ENCODE results near the gene CTIF.

Gene CTIF

DNA sequence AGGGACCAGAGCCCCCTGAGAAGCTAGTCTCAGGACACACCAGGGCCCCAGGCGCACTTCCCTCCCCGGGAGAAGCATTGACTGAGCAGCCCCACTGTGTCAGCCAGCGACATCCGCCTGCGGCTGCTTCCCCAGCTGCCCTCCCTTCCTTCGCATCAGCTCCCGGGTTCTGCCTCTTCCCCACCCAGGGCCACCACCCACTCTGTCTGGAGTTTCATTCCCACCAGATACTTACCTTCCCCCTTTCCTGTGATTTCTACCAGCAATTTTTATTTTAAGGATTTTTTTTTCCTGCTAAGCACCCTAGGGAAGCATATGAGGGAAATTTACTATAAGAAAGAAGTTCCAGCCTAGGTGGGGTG lies 312.7 kb downstream of the CTIF start:
- no peak for DNase-seq (ENCODE audit: low read depth in 2 of 2)

DNA sequence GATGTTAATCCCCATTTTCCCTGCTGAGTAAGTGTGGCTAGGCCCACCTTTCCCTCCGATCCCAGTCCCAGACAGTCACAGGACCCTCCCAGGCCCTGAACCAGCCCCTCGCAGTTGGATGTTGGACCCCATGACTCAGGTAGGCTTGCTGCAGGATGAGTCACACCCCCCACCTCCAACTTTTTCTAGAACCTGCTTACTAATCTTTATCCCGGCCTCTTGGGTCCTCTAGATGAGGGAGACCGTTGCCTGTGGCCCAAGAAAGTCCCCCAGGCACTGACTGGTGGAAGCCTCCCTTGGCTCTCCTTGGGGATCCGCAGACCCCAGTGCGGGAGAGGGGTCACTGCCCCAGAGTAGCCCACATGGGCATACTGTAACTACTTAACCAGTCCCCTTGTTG lies 313.5 kb downstream of the CTIF start:
- DNase-seq (ENCODE audit: low read depth in 2 of 2): no peak

DNA sequence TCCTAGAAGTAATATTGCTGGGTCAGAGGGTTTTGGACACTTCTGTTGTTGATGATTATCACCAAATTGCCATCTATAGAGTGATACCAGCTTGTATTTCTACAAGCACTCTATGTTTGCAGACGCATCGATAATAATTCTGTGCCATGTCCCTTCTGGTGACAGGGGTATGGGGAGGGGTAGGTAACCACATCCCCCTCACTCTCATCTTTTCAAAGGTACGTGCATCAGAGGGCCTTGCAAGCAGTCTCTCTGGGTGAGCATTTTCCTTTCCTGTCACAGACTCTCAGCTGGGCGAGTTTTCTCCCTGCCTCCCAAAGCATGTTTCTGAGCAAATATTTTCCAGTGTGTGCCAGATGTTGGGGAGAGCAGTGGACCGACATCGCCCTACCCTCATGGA lies 314.0 kb downstream of the CTIF start:
- no peak for DNase-seq (ENCODE audit: low read depth in 2 of 2)

DNA sequence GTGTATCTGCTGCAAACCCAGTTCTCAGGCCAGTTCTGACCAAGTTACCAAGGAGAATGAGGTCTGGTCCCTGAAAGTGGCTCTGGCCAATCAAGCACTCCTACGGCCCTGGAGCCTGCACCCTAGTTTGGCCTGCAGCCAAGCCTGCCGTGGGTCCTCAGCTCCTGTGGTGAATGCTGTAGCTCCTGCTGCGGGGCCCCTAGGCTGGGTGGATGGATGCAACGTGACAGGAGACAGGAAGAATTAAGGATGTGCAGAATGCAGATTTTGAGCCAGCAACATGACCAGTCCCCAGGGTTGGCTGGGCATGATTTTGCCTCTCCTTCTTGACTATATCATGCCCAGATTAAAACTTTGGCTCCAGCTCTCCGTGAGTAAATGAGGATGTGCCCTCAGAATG lies 314.8 kb downstream of the CTIF start:
- no peak for DNase-seq (ENCODE audit: low read depth in 2 of 2)

DNA sequence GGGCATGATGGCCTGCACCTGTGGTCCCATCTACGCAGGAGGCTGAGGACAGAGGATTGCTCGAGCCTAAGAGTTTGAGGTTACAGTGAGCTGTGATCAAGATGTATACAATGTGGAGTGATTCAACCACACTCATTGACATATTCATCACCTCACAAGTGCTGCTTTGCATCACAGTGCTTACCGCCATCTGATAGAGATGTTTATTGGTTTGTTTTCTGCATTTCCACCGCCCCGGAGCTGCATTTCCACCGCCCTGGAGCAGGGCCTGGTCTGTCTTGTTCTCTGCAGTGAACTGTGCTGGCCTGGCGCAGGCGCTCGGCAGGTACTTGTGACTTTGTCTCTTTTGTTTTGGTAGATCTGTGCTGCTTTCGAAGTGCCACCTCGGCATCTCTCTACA lies 315.9 kb downstream of the CTIF start:
- no peak for DNase-seq (ENCODE audit: low read depth in 2 of 2)

DNA sequence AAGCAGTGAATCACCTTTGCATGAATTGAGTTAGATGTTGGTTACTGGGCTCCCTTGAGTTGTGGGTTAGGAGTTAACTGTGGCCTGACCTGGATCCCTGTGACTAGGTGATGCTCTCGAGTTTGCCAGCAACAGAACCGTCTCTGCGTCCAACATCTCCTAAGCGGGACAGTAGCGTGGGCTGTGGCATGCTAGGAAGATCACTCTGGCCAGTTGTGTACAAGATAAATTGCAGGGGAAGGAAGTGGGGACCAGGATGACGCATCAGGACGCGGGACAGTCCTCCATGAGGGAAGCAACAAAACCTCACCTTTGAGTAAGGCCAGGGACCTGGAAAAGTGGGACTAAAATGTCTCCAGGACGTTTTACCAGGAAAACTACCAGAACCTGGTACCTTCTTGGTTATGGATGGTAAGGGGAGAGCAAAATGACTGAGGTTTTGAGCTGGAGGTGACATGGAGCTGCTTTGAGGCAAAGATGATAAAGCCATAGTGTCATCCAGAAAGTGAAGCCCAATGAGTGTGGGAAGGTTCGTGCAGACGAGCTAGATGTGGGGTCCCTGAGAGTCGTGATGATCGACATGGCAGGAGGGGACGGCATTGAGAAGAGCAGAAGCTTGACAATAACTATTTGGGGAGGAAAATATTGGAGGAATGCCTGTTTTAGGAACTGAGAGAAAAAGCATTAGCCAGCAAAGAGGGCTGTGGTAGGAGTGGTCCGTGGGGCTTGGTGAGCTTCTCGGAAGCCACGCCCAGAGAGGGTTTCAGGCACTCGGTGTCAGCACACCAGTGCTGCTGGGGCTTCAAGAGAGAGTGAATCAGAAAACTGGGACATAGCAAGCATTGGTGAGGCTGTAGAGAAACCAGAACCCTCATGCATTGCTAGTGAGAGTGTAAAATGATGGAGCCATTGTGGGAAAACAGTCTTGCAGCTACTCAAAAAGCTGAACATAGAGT lies 316.9 kb downstream of the CTIF start:
- DNase-seq (ENCODE audit: low read depth in 2 of 2): no peak

DNA sequence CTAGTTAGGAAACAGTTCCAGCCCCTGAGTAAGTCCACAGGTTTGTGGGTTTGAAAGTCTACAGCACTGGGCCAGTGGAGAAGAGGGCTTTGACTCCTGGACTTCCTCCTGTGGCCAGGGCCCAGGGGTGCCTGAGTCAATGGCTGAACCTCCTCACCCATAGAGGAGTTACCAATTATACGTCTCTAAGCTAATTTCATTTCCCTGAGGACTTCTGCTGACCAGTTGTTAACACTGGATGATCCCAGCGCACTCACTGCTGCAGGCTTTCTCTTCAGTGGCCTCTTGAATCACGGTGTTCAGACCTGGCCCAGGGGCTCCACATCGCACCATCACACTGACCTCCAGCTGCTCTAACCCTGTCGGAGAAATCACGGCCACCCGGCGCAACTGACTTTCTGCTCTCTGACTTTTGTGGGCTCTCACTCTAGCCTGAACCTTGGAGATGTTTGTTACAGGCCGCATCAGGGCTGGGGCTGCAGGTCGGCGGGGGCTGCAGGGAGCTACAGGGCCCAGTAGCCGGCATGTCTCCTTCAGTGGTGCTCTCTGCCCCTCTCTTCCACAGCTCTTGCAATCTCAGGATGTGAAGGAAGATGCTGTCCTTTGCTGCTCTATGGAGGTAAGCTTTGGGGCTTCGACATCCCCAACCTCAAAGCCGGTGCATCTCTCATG lies 318.3 kb downstream of the CTIF start:
- no peak for DNase-seq (ENCODE audit: low read depth in 2 of 2)

DNA sequence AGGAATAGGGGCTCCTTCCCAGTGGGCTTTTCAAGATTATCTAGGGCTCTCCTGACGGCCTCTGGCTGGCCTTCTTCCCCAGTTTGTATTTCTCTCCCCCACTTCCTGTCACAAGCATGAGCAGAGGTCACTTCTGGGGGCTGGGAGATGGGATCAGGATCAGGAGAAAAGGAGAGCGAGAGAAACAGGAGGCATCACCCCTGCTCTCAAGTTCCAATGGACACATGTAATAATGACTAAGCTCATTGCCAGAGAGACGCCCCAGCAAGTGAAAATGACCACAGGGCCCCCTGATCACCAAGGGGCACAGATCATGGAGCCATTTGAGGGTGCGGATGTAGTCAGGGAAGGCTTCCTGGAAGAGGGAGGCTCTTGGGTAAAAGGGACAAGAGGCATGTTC lies 319.8 kb downstream of the CTIF start:
- no peak for DNase-seq (ENCODE audit: low read depth in 2 of 2)

DNA sequence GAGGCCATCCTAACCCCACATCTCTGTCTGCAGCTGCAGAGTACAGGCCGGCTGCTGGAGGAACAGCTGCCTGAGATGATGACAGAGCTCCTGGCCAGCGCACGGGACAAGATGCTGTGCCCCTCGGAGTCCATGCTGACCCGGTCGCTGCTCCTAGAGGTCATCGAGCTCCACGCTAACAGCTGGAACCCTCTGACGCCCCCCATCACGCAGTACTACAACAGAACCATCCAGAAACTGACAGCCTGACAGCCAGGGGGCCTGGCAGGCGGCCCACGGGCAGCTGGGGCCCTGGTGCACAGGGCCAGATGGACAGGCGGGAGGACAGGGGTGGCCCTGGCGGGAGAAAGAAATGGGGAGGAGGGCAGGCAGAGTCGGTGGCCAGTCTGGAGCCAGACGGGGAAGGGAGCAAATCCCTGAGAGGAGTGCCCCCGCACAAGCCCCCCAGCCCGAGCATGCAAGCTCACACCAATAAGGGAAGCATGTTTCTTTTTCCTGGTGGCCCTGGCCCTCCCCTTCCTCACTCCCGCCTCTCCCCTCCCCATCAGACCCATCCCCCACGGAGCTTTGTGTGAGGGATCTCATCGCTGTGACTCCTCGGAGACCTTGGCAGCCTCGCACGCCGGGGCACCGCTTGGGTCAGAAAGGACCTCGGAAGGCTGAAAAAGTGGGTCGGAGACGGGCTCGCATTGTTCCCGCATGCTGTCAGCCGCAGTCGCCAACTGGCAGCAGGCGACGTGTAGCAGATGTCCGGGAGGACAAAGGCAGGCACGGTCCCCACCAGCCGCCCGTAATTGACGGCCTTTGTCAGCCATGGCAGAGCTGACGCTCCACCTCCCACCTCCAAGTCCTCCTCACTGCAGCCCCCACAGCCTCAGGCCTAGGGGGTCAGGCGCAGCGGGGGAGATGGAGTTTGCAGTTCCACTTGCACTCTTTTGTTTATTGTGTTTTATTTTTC lies 320.8 kb downstream of the CTIF start:
- no peak for DNase-seq (ENCODE audit: low read depth in 2 of 2)

DNA sequence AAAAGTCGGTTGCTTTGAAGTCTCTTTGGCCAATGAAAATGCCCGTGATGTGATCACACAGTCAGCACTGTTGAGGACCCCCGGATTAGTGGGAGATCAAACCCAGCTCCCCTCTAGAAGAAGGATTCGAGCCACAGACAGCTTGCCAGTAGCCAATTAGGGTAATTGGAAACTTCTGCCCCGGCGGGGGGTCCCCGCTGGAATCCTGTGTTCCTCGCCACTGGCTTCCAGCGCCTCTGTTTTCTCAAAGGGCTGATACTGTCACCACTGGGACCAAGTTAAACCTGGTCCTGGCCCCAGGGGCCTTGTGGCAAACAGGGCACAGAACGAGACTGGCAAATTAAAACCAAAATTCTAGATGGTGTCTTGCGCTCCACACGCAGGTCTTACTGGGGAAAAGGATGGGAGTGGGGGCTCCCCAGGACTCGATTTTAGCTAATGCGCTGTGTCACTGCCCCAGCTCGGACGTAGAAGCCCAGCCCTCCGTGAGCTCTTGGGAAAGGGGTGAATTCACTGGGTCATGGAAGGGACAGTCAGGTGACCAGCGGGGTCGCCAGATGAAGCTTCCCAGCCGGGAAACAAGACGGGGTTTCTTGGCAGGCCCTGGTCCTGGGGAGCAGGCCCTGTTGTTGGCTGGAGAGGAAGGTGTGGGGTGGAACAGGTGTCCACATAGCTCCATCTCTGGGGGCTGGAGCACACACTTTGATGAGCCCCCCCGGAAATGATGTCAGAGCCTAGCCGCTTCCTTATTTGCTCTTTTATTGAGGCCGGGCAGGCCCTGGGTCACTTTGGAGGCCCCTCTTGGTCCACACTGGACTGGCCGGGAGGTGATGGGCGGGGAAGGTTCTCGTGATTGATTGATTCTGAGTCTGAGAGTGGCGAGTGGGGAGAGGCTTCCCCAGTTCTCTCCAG lies 321.7 kb downstream of the CTIF start:
- DNase-seq (ENCODE audit: low read depth in 2 of 2): no peak

DNA sequence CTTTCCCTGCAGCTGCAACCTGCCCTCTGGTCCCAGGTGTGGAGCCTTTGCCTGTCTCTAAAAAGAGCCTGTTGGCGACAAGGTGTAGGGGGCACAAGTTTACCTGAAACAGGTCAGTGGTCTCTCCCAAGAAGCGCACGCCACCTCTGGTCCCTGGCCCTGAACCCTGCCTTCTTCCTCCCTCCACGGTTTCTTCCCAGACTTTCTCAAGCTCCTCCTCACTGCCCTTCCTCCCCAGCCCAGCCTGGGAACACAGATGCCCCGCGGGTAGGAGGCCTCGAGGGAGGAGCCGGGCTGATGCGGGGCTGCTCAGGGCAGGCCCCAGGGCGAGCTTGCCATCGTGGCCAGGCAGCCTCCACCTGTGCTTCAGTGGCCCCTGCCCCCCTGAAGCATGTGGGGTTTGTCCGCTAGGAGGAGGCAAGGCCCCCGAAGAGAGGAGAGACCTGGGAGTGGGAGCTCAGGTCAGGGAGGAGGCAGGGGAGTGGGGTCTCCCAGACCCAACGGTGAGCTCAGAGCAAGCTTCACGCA lies 322.4 kb downstream of the CTIF start:
- no peak for DNase-seq (ENCODE audit: low read depth in 2 of 2)

DNA sequence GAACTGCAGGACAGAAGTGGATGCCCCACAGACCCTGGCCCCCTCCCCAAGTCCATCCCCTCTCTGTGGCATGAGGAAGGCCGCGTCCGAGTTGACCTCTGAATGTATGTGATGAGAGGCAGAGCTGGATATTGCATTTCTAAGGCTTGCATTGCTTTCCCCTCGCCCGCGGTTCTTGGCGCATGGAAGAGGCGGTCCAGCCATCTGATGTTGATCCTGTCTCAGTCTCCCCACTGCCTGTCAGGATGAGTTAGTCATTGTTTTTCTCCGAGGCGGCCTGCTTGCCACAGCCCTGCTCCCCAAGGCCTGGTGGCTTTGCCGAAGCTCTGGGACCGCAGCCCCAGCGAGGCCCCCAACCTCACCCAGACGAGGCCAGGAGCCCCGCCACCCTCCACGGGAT lies 323.3 kb downstream of the CTIF start:
- DNase-seq (ENCODE audit: low read depth in 2 of 2): no peak

DNA sequence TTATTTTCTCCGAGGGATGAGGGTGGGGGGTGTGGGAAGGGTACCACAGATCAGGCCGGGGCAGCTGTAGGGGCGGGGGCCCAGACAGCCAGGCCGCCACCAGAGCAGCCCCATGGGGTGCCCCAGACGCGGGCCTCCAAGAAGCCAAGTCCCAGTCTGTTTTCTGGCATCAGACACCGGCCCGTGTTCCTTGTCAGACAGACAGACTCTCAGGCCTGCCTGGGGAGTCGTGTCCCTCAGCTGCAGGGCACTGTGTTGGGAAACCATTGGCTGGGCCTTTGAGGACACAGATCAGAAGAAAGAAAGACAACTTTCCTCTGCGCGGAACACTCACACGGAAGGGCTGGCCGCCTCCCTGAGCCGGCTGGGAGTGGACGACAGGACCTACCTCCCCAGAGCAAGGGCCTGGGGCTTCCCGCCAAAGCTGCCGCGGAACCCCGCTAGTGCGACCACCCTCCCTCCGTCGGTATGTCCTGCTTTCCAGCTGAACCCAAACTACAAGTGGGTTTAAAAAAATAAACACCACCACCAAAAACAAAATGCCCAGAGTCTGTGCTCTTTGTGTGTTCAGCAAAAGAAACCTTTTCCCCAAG lies 323.9 kb downstream of the CTIF start:
- DNase-seq (ENCODE audit: low read depth in 2 of 2): no peak

DNA sequence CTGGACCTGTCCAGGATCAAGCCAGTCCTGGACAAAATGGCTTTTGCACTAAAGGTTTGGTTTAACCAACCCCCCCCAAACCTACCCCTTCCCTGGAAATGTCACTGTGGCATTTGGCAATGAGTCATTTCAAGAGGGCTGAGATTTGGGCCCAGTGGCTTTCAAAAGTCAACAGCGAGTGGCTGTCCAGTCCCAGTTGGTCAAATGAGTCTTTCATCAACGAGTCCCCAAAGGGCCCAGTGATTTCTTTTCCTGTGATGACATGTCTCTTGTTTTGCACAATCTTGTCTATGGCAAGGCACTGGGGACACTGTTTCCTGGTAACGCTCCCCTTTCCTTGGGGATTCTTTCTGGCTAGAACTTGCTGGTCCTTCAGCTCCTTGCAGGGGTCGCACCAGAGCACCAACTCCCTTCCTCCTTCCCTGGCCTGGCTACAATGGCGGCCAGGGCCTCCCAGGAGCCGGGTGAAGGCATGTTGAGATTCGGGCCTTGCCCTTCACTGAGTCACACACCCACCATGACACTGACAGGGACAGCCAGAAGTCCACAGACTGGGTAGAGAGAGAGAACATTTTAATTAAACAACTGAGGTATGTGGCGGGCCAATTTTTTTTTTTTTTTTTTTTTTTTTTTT lies 324.7 kb downstream of the CTIF start:
- DNase-seq (ENCODE audit: low read depth in 2 of 2): no peak

DNA sequence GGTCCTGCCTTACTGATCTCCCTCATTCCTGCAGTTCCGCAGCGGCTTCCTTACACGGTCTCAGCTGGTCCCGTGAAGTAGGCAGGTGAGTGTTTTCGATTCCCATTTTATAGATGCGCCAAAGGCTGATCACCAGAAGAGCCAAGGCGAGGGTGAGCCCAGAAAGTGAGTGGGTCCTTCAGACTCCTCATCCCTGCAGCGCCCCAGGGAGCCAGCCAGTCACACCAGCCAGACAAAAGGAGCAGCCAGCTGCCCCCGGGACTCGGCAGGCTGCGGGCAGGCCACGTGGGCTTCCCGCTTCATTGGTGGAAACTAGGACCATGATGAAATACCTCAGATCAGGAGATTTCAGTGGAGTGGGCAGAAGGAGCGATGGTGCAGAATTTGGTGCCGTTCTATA lies 326.0 kb downstream of the CTIF start:
- no peak for DNase-seq (ENCODE audit: low read depth in 2 of 2)

DNA sequence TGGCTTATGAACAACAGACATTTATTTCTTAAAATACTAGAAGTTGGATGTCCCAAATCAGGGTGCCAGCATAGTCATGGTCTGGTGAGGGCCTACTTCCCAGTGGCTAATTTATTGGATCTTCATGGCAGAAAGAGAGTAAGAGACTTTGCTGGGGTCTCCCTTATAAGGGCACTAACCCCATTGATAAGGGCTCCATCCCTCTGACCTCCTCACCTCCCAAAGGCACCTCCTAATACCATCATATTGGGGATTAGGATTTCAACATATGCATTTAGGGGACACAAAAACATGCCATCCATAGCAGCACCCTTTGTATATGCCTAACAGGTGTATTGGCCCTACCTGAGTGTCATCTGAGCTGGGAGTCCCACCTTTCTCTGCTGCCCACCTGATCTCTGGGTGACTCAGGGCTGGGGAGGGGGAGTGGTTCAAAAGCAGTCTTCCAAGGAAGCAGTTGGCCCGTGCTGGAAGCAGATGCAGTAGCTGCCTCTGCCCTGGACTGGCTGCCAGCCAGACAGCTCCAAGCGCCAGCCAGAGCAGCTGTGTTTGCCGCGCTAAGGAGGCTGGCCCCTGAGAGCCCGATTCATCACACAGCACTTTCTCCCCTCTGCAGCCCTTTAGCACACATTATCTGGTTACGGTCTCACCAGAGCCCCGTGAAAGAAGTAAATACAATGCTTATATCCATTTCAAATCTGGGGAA lies 327.4 kb downstream of the CTIF start:
- no peak for DNase-seq (ENCODE audit: low read depth in 2 of 2)

DNA sequence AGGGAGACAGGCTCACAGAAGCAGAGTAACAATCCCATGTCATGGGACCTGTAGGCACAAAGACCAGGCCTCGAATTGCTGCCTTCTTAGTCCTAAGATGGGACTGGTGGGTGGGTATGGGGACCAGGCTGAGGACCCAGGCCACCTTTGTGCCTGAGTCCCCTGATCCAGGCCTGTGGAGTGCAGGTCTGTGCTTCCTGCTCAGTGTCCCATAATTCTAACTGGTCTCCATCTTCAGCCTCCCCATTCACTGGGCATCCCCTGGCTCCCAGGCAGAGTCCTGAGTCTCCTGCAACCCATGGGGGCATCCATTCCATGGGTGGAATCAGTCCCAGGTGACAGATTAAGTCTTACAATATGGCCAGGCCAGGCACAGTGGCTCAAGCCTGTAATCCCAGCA lies 328.0 kb downstream of the CTIF start:
- no peak for DNase-seq (ENCODE audit: low read depth in 2 of 2)

DNA sequence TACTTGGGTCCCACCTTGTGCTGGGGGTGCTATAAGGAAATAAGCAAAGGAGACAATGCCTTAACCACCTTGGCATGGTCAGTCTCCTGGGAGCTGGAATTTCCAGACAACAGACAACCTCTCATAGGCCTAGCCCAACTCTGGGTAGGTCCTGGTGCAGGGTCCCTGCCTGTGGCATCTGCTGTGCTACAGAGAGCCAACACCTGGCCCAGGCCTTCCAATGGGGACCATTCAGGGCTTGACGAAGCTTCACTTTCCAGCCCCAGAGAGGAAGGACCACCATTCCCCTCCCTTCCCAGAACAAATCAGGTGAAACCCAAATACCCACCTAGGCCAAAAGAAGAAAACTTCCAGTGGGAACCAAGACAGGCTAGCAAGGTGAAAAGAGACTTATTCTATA lies 329.1 kb downstream of the CTIF start:
- DNase-seq (ENCODE audit: low read depth in 2 of 2): no peak
